Loucy (cell line): ENCODE measurements around the gene RMI2.

ENCODE experiments used
- H2AFZ ChIP-seq: fragments of 200-600 bp; sonication (generic); 2 replicates; pipeline ENCODE4 v1.6.0; 2016; ENCODE audit warnings: antibody characterized with exemption, mild to moderate bottlenecking, low read length, moderate library complexity
- H3F3A ChIP-seq: fragments of 200-600 bp; 2 replicates; pipeline ENCODE4 v1.6.0; 2016; ENCODE audit warnings: antibody characterized with exemption, low read depth, mild to moderate bottlenecking
- H3K27me3 ChIP-seq: fragments of 200-600 bp; sonication (generic); 2 replicates; pipeline ENCODE4 v1.6.1; 2014; ENCODE audit warnings: low read length, mild to moderate bottlenecking; ENCODE audit not compliant: insufficient read depth, poor library complexity, severe bottlenecking
- H3K36me3 ChIP-seq: fragments of 200-600 bp; sonication (generic); 2 replicates; pipeline ENCODE4 v1.6.1; 2016; ENCODE audit warnings: low read length; ENCODE audit not compliant: insufficient read depth
- H3K4me1 ChIP-seq: fragments of 200-600 bp; sonication (generic); 2 replicates; pipeline ENCODE4 v1.5.1; 2014; ENCODE audit warnings: low read length, mild to moderate bottlenecking; ENCODE audit not compliant: insufficient read depth, poor library complexity, severe bottlenecking
- H3K4me2 ChIP-seq: fragments of 200-600 bp; sonication (generic); 2 replicates; pipeline ENCODE4 v1.6.0; 2014; ENCODE audit warnings: antibody characterized with exemption, low read length, low read depth, mild to moderate bottlenecking; ENCODE audit not compliant: poor library complexity, severe bottlenecking
- H3K4me3 ChIP-seq: fragments of 200-600 bp; sonication (generic); 2 replicates; pipeline ENCODE4 v1.5.1; 2014; ENCODE audit warnings: low read length, mild to moderate bottlenecking, mixed read lengths; ENCODE audit not compliant: poor library complexity, severe bottlenecking
- H3K79me2 ChIP-seq: fragments of 200-600 bp; sonication (generic); 2 replicates; pipeline ENCODE4 v1.6.1; 2014; ENCODE audit warnings: low read length; ENCODE audit not compliant: insufficient read depth
- H3K9ac ChIP-seq: fragments of 200-600 bp; sonication (generic); 2 replicates; pipeline ENCODE4 v1.6.0; 2014; ENCODE audit warnings: mild to moderate bottlenecking, low read depth, low read length, moderate library complexity; ENCODE audit not compliant: poor library complexity, severe bottlenecking
- H3K9me2 ChIP-seq: fragments of 200-600 bp; sonication (generic); replicated peaks from 2 replicates; pipeline ENCODE4 v1.6.1; 2016; ENCODE audit warnings: low read depth, low read length, mixed read lengths
- H3K9me3 ChIP-seq: fragments of 200-600 bp; sonication (generic); 2 replicates; pipeline ENCODE4 v1.6.1; 2014; ENCODE audit warnings: mild to moderate bottlenecking, antibody characterized with exemption, low read length, low read depth; ENCODE audit not compliant: insufficient read depth
- H4K20me1 ChIP-seq: fragments of 200-600 bp; sonication (generic); 2 replicates; pipeline ENCODE4 v1.6.0; 2014; ENCODE audit warnings: antibody characterized with exemption, low read length, mild to moderate bottlenecking; ENCODE audit not compliant: insufficient read depth, poor library complexity, severe bottlenecking
- EZH2phosphoT487 ChIP-seq: fragments of 200-600 bp; IDR thresholded peaks from 2 replicates; pipeline ENCODE4 v1.6.1; 2018; ENCODE audit warnings: antibody characterized with exemption, mild to moderate bottlenecking, moderate library complexity, borderline replicate concordance
- TF ChIP-seq, protein P1 (sequence below): fragments of 200-600 bp; sonication (generic); conservative IDR thresholded peaks from 2 replicates; pipeline ENCODE4 v1.5.1; 2014; ENCODE audit warnings: mild to moderate bottlenecking, antibody characterized with exemption, low read length

The RMI2 gene

DNA sequence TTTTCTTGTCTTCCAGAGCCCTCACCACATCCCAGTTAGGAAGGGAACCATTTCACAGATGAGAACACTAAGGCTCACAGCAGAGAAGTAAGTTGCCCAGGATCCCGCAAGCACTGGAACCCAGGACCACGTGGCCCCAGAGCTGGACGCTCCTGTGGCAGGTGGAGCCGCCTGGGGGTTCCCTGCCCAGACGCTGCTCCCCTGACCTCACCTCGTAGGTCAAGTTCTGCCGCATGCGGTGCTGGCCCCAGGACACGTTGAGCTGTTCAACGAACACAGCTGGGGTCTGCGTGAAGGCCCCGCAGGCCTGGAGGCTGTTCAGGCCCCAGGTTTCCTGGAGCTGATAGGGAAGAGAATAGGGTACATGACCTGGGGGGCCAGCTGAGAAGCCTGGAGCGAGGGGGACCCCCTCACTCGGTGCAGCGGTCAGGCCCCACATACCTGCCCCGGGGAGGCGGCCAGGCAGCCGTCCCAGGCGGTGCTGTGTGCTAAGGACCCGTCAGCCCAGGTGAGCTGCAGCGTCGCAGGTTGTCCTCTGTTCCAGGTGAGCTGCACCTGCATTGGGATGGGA lies 54.1 kb downstream of the RMI2 start:
- Histone ChIP-seq H4K20me1 (no peaks in the 10 kb centered on the region), H3K9me2 (no peaks in the 10 kb centered on the region), H3K9ac (no peak overlapping the region), H3K9me3 (no peaks in the 10 kb centered on the region), H2AFZ (no peak overlapping the region), H3K4me3 (no peak overlapping the region), H3K4me2 (no peak overlapping the region), H3K79me2 (no peaks in the 10 kb centered on the region), H3K36me3 (no peaks in the 10 kb centered on the region), H3K4me1 (no peaks in the 10 kb centered on the region), H3K27me3 (no peaks in the 10 kb centered on the region), H3F3A (no peaks in the 10 kb centered on the region)
- TF ChIP-seq, protein P1, sequence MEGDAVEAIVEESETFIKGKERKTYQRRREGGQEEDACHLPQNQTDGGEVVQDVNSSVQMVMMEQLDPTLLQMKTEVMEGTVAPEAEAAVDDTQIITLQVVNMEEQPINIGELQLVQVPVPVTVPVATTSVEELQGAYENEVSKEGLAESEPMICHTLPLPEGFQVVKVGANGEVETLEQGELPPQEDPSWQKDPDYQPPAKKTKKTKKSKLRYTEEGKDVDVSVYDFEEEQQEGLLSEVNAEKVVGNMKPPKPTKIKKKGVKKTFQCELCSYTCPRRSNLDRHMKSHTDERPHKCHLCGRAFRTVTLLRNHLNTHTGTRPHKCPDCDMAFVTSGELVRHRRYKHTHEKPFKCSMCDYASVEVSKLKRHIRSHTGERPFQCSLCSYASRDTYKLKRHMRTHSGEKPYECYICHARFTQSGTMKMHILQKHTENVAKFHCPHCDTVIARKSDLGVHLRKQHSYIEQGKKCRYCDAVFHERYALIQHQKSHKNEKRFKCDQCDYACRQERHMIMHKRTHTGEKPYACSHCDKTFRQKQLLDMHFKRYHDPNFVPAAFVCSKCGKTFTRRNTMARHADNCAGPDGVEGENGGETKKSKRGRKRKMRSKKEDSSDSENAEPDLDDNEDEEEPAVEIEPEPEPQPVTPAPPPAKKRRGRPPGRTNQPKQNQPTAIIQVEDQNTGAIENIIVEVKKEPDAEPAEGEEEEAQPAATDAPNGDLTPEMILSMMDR, result no peak
- TF ChIP-seq EZH2phosphoT487, result no peak

DNA sequence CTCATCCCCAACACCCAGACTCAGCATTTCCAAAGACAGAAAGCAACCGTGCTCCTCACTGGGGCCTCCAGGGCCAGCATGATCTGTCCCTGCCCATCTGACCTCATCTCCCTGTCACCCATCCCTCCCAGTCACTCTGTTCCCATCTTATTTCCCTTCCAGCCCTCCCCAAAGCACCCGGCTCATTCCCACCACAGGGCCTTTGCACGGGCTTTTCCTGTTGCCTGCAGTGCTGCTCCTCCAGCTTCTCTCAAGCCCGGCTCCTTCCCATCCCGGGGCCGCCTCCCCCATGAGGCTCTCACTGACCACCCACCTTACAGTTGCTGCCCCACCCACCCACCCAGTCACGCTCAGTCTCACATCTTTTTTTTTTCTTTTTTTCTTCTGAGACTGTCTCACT lies 54.8 kb downstream of the RMI2 start:
- Histone ChIP-seq H3K4me1 (no peaks in the 10 kb centered on the region), H4K20me1 (no peaks in the 10 kb centered on the region), H3K4me3 (no peak overlapping the region), H2AFZ (no peak overlapping the region), H3F3A (no peaks in the 10 kb centered on the region), H3K36me3 (no peaks in the 10 kb centered on the region), H3K79me2 (no peaks in the 10 kb centered on the region), H3K9me2 (no peaks in the 10 kb centered on the region), H3K27me3 (no peaks in the 10 kb centered on the region), H3K9ac (no peak overlapping the region), H3K4me2 (no peak overlapping the region), H3K9me3 (no peaks in the 10 kb centered on the region)
- TF ChIP-seq, protein P1, result no peak
- no peak for TF ChIP-seq EZH2phosphoT487
